HepG2 (cell line): ENCODE measurements around the gene CYP26B1. TPM values are rescaled to one million over a fixed set of nuclear protein-coding genes. Genes with fewer than 3 reads are reported as not detected.

Source experiments
- ATAC-seq: fragments of 200-7000 bp; cut with Tn5 transposase; 3 replicates; pipeline ENCODE4 v1.9.1; 2020; ENCODE audit warnings: mild to moderate bottlenecking, moderate library complexity
- BruUV-seq: library from RNA; stranded (reverse); fragments of 400-500 nt; replicated peaks from 2 replicates; lab custom pipeline; 2021; lab: Mats Ljungman, UMichigan
- CTCF ChIA-PET: fragments of 300-600 bp; formaldehyde crosslinking; extraction: SDS; loops from one replicate; lab custom pipeline; 2021; ENCODE audit warnings: low total read pairs, inconsistent platforms, low intra/inter-chr PET ratio; lab: Yijun Ruan, JAX
- POLR2A ChIA-PET: fragments of 350-600 bp; sonication (Branson Sonifier 250); formaldehyde crosslinking; loops from one replicate; lab custom pipeline; 2020; ENCODE audit warnings: antibody characterized with exemption, inconsistent platforms; lab: Yijun Ruan, JAX
- DNase-seq: peaks from one replicate; pipeline ENCODE4 v3.0.0-alpha.2; 2015; ENCODE audit warnings: low spot score
- FAIRE-seq: peaks from 3 replicates; lab custom pipeline; 2011; peaks lifted over from hg19 to GRCh38; lab: Jason Lieb, UNC
- H2AFZ ChIP-seq: one replicate; pipeline ENCODE4 v1.6.1; 2011; ENCODE audit warnings: low read length, inconsistent platforms
- H3K27ac ChIP-seq: fragments of 300-600 bp; 3 replicates; pipeline ENCODE4 v1.8.0; 2011; ENCODE audit warnings: mixed run types, mild to moderate bottlenecking, mixed read lengths, low read length, inconsistent platforms; ENCODE audit not compliant: insufficient read depth; ENCODE audit errors: extremely low read length
- H3K27me3 ChIP-seq, 2 experiments: fragments of 200-600 bp in 1 of 2; 2 replicates in 1 of 2; 3 replicates in 1 of 2; pipeline versions ENCODE4 v1.6.0 to v1.8.0; 2011; ENCODE audit warnings: low read length in 2 of 2, mild to moderate bottlenecking in 2 of 2, moderate library complexity in 2 of 2, inconsistent platforms in 1 of 2; ENCODE audit not compliant: insufficient read depth in 2 of 2, control insufficient read depth in 1 of 2
- H3K36me3 ChIP-seq, 2 experiments: fragments of 200-600 bp in 1 of 2; replicated peaks in 1 of 2; 2 replicates in 1 of 2; 3 replicates in 1 of 2; pipeline versions ENCODE4 v1.5.1 to v1.8.0; 2011; ENCODE audit warnings: low read length in 2 of 2, inconsistent platforms in 1 of 2; ENCODE audit not compliant: insufficient read depth in 2 of 2, control insufficient read depth in 1 of 2
- H3K4me1 ChIP-seq: 2 replicates; pipeline ENCODE4 v1.5.1; 2012; ENCODE audit warnings: low read length, inconsistent platforms; ENCODE audit not compliant: insufficient read depth
- H3K4me2 ChIP-seq: 2 replicates; pipeline ENCODE4 v1.6.0; 2011; ENCODE audit warnings: low read depth, low read length, inconsistent platforms
- H3K4me3 ChIP-seq, 3 experiments: fragments of 200-600 bp in 1 of 3; sonication (generic), shearing (Covaris generic) in 1 of 3; replicated peaks in 1 of 3; 2 replicates each; pipeline ENCODE4 v1.5.1; 2011 to 2016; ENCODE audit warnings: low read length in 3 of 3, inconsistent platforms in 2 of 3, low read depth in 2 of 3, mild to moderate bottlenecking in 2 of 3, control low read depth in 1 of 3, mixed read lengths in 1 of 3; ENCODE audit not compliant: insufficient read depth in 1 of 3
- H3K79me2 ChIP-seq: one replicate; pipeline ENCODE4 v1.6.1; 2011; ENCODE audit warnings: low read length, inconsistent platforms; ENCODE audit not compliant: insufficient read depth
- H3K9ac ChIP-seq: 2 replicates; pipeline ENCODE4 v1.6.0; 2011; ENCODE audit warnings: mild to moderate bottlenecking, low read depth, low read length, inconsistent platforms; ENCODE audit not compliant: insufficient read depth
- H3K9me3 ChIP-seq: 2 replicates; pipeline ENCODE4 v1.5.1; 2012; ENCODE audit warnings: mild to moderate bottlenecking, low read length
- H4K20me1 ChIP-seq: 2 replicates; pipeline ENCODE4 v1.6.0; 2011; ENCODE audit warnings: inconsistent platforms, mild to moderate bottlenecking, low read length, moderate library complexity; ENCODE audit not compliant: insufficient read depth
- CBFB ChIP-seq: sonication (generic); formaldehyde crosslinking; IDR thresholded peaks from 2 replicates; pipeline ENCODE4 v1.4.0; 2020; ENCODE audit warnings: missing genetic modification reagents
- IRX3 ChIP-seq: sonication (generic); formaldehyde crosslinking; IDR thresholded peaks from 2 replicates; pipeline ENCODE4 v1.8.1; 2023; ENCODE audit warnings: mild to moderate bottlenecking, low read depth, missing genetic modification reagents, borderline replicate concordance
- JARID2 ChIP-seq: sonication (generic); formaldehyde crosslinking; IDR thresholded peaks from 2 replicates; pipeline ENCODE4 v1.8.1; 2023; ENCODE audit warnings: missing genetic modification reagents, inconsistent platforms; ENCODE audit not compliant: insufficient replicate concordance
- MXI1 ChIP-seq: IDR thresholded peaks from 3 replicates; pipeline ENCODE4 v1.6.1; 2012; ENCODE audit warnings: low read depth, low read length, inconsistent platforms, borderline replicate concordance
- NFE2L1 ChIP-seq: sonication (generic); formaldehyde crosslinking; IDR thresholded peaks from 2 replicates; pipeline ENCODE4 v1.4.0; 2020; ENCODE audit warnings: missing genetic modification reagents, mild to moderate bottlenecking, borderline replicate concordance
- SALL1 ChIP-seq: sonication (generic); formaldehyde crosslinking; IDR thresholded peaks from 2 replicates; pipeline ENCODE4 v1.8.0; 2022; ENCODE audit warnings: mild to moderate bottlenecking, missing genetic modification reagents
- SP2 ChIP-seq: sonication (generic); formaldehyde crosslinking; IDR thresholded peaks from 2 replicates; pipeline ENCODE4 v1.5.1; 2020; ENCODE audit warnings: mild to moderate bottlenecking, missing genetic modification reagents
- SUZ12 ChIP-seq: fragments of 150-350 bp; IDR thresholded peaks from 2 replicates; pipeline ENCODE4 v1.6.1; 2014; ENCODE audit warnings: low read depth, low read length
- TBL1XR1 ChIP-seq: fragments of 150-350 bp; IDR thresholded peaks from 2 replicates; pipeline ENCODE4 v1.6.1; 2014; ENCODE audit warnings: borderline replicate concordance, low read length; ENCODE audit not compliant: partially characterized antibody
- TFE3 ChIP-seq: IDR thresholded peaks from 2 replicates; pipeline ENCODE4 v1.6.1; 2016
- ZFAT ChIP-seq: sonication (generic); formaldehyde crosslinking; conservative IDR thresholded peaks from 2 replicates; pipeline ENCODE4 v1.8.1; 2023; ENCODE audit warnings: missing genetic modification reagents, inconsistent platforms
- ZFP1 ChIP-seq: IDR thresholded peaks from 2 replicates; pipeline ENCODE4 v1.6.1; 2016
- ZFX ChIP-seq: sonication (generic); formaldehyde crosslinking; IDR thresholded peaks from 2 replicates; pipeline ENCODE4 v1.4.0; 2020; ENCODE audit warnings: mild to moderate bottlenecking, low read depth, missing genetic modification reagents, moderate library complexity
- ZNF776 ChIP-seq: sonication (generic); formaldehyde crosslinking; IDR thresholded peaks from 2 replicates; pipeline ENCODE4 v1.4.0; 2020; ENCODE audit warnings: mild to moderate bottlenecking, missing genetic modification reagents
- WGBS: methylation state at CpG from one replicate; pipeline ENCODE4 v1.1.6; 2017; ENCODE audit warnings: low lambda C conversion rate; 5-methylcytosine and 5-hydroxymethylcytosine counted together
- in situ Hi-C: cut with HindIII; loops from 2 replicates; pipeline ENCODE4 v1.10.0; 2017; ENCODE audit warnings: low pct_unique_long_range_greater_than_20kb; ENCODE audit not compliant: extremely low pct_ligation_motif_present
- intact Hi-C: fragments of 100-400 bp; cut with micrococcal nuclease; formaldehyde crosslinking; loops from one replicate; pipeline ENCODE4 v1.10.0; 2022; ENCODE audit not compliant: unreplicated experiment
- polyA plus RNA-seq, 8 experiments: library from polyadenylated mRNA; depleted of rRNA in 3 of 8; stranded (reverse) in 7 of 8; unstranded in 1 of 8; fragments of >200 nt; fragmentation: Illumina TruSeq in 4 of 8; extraction: Trizol in 4 of 8; gene quantifications; 2 replicates each; pipeline versions ENCODE4 v1.2.1 to v1.2.3, GENCODE V29; 2011 to 2016; ENCODE audit warnings: low read depth in 4 of 8, missing spikeins in 1 of 8, mixed read lengths in 1 of 8; ENCODE audit not compliant: insufficient read depth in 1 of 8
- total RNA-seq, 5 experiments: library from RNA; depleted of rRNA; stranded (reverse); fragments of >200 nt; fragmentation: Illumina TruSeq; extraction: Trizol; gene quantifications; 2 replicates each; pipeline ENCODE4 v1.2.3, GENCODE V29; 2016; ENCODE audit warnings: low read depth in 1 of 5
- TF ChIP-seq, protein P1 (sequence below): sonication (generic); formaldehyde crosslinking; IDR thresholded peaks from 2 replicates; pipeline ENCODE4 v1.4.0; 2020; ENCODE audit warnings: mild to moderate bottlenecking, missing genetic modification reagents
- TF ChIP-seq, protein P2 (sequence below): sonication (generic); formaldehyde crosslinking; IDR thresholded peaks from 2 replicates; pipeline ENCODE4 v1.4.0; 2020; ENCODE audit warnings: missing genetic modification reagents
- TF ChIP-seq, protein P3 (sequence below): sonication (generic); formaldehyde crosslinking; IDR thresholded peaks from 2 replicates; pipeline ENCODE4 v1.4.0; 2020; ENCODE audit warnings: missing genetic modification reagents

Gene CYP26B1
- total and polyA plus RNA-seq, 2 of the 13 experiments (the other 11 are each of a cell fraction or from before 2014, with no cell fraction given): 0.05 to 0.07 TPM

DNA sequence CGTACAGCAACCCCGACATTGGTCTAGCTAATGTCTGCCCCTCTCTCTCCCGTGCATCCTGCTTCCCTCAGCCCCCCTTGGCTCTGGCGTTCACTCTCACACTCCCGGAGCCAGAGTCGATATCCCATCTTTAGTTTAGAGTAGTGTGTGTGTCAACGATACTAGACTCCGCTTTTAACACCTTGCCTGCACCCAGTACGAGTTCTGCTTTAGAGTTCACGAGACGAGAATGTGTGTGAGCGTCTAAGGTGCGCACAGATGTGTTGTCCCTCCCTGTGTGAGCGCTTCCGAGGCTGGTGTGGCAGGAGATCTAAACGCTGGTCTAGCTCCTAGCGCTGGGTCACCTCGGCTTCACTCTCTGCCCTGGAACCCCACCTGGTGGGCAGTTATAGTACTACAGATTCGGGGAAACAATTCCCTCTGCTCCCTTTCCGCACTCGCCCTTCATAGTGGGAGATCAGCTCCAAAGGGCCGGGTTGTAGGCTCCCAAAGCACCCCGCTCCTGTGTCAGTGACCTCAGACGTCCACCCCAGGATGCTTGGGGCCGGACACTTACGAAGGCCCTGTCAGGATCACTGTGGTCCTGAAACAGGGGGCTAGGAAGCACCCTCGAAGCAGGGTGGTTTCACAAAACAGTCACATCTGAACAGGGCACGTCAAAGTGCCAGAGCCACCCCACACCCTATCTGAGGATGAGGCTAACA lies 2.6 kb upstream of the CYP26B1 start:
- H3K36me3 ChIP-seq: no peaks in the 10 kb centered on the region
- H2AFZ ChIP-seq: no peak overlapping the region
- in situ Hi-C loops: loop anchor here (5.0 kb wide), 4 partner anchors 223 to 603 kb away; no protein-coding TSS in a partner anchor
- DNase-seq: peak; percentile 75
- H3K4me3 ChIP-seq: peak overlapping the region in 2 of 3 experiments; percentile 46 to 70; a peak in 3 of 6 replicates
- peak overlapping the region; percentile 80 for H3K4me2 ChIP-seq
- CTCF ChIA-PET: interaction anchor here (0.7 to 3.4 kb wide), 9 partner anchors 13 to 605 kb away, joined by 3 to 56 read pairs (median 8); no protein-coding TSS in a partner anchor
- H3K27me3 ChIP-seq: peaks cover 38 to 93% of the 10 kb centered on the region in 2 experiments
- H3K79me2 ChIP-seq: no peaks in the 10 kb centered on the region
- peak; percentile 85 for ATAC-seq
- H3K9me3 ChIP-seq: peaks cover 7% of the 10 kb centered on the region; the same call in 1 of the 2 replicates
- peaks cover 30% of the 10 kb centered on the region for H3K4me1 ChIP-seq
- no peak overlapping the region for H3K27ac ChIP-seq
- intact Hi-C loops: loop anchor here (1.0 to 5.0 kb wide), 8 partner anchors 46 to 605 kb away; no protein-coding TSS in a partner anchor
- POLR2A ChIA-PET: interaction anchor here (1.0 kb wide), 1 partner anchor 227 kb away, joined by 9 read pairs; no protein-coding TSS in a partner anchor
- H4K20me1 ChIP-seq: peaks cover 14% of the 10 kb centered on the region; the same call in 1 of the 2 replicates
- BruUV-seq: no TSS peak
- H3K9ac ChIP-seq: no peak overlapping the region
- WGBS: 7% methylated on average over 28 of the region's 28 CpGs
- FAIRE-seq: peak; percentile 99
- TF ChIP-seq SP2 (CRISPR knock-in tag) (no peak), TFE3 (CRISPR knock-in tag) (peak; percentile 49; the same call in 1 of the 2 replicates), ZNF776 (0 out of 2 replicates have a peak, but pooled peaks have one; percentile 50), TBL1XR1 (no peak), SALL1 (CRISPR knock-in tag) (peak; percentile 48; the same call in 1 of the 2 replicates), JARID2 (no peak), NFE2L1 (CRISPR knock-in tag) (no peak), CBFB (CRISPR knock-in tag) (no peak), ZFAT (CRISPR knock-in tag) (no peak), IRX3 (CRISPR knock-in tag) (no peak), SUZ12 (peak; percentile 31; the same call in 1 of the 2 replicates), ZFP1 (no peak), MXI1 (0 out of 3 replicates have a peak, but pooled peaks have one; percentile 1), ZFX (CRISPR knock-in tag) (no peak)
- TF ChIP-seq, protein P1, sequence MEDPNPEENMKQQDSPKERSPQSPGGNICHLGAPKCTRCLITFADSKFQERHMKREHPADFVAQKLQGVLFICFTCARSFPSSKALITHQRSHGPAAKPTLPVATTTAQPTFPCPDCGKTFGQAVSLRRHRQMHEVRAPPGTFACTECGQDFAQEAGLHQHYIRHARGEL (CRISPR knock-in tag): 0 out of 2 replicates have a peak, but pooled peaks have one; percentile 31
- TF ChIP-seq, protein P2, sequence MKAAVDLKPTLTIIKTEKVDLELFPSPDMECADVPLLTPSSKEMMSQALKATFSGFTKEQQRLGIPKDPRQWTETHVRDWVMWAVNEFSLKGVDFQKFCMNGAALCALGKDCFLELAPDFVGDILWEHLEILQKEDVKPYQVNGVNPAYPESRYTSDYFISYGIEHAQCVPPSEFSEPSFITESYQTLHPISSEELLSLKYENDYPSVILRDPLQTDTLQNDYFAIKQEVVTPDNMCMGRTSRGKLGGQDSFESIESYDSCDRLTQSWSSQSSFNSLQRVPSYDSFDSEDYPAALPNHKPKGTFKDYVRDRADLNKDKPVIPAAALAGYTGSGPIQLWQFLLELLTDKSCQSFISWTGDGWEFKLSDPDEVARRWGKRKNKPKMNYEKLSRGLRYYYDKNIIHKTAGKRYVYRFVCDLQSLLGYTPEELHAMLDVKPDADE: no peak
- TF ChIP-seq, protein P3, sequence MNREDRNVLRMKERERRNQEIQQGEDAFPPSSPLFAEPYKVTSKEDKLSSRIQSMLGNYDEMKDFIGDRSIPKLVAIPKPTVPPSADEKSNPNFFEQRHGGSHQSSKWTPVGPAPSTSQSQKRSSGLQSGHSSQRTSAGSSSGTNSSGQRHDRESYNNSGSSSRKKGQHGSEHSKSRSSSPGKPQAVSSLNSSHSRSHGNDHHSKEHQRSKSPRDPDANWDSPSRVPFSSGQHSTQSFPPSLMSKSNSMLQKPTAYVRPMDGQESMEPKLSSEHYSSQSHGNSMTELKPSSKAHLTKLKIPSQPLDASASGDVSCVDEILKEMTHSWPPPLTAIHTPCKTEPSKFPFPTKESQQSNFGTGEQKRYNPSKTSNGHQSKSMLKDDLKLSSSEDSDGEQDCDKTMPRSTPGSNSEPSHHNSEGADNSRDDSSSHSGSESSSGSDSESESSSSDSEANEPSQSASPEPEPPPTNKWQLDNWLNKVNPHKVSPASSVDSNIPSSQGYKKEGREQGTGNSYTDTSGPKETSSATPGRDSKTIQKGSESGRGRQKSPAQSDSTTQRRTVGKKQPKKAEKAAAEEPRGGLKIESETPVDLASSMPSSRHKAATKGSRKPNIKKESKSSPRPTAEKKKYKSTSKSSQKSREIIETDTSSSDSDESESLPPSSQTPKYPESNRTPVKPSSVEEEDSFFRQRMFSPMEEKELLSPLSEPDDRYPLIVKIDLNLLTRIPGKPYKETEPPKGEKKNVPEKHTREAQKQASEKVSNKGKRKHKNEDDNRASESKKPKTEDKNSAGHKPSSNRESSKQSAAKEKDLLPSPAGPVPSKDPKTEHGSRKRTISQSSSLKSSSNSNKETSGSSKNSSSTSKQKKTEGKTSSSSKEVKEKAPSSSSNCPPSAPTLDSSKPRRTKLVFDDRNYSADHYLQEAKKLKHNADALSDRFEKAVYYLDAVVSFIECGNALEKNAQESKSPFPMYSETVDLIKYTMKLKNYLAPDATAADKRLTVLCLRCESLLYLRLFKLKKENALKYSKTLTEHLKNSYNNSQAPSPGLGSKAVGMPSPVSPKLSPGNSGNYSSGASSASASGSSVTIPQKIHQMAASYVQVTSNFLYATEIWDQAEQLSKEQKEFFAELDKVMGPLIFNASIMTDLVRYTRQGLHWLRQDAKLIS (CRISPR knock-in tag): no peak
